MM.1S (cell line): ENCODE measurements around the gene NRG2.

ENCODE experiments used
- DNase-seq: peaks from one replicate; pipeline ENCODE4 v3.0.0-alpha.2; 2015
- H2AFZ ChIP-seq: fragments of 300-600 bp; sonication (generic); 2 replicates; pipeline ENCODE4 v1.6.0; 2016; ENCODE audit warnings: antibody characterized with exemption, low read length
- H3F3A ChIP-seq: fragments of 300-600 bp; sonication (generic); 2 replicates; pipeline ENCODE4 v1.6.1; 2016; ENCODE audit warnings: mild to moderate bottlenecking, antibody characterized with exemption, low read length, moderate library complexity, mixed read lengths; ENCODE audit not compliant: insufficient read depth
- H3K27ac ChIP-seq: fragments of 300-600 bp; sonication (generic); 2 replicates; pipeline ENCODE4 v1.5.1; 2016; ENCODE audit warnings: mild to moderate bottlenecking, low read length
- H3K27me3 ChIP-seq: fragments of 300-600 bp; sonication (generic); replicated peaks from 2 replicates; pipeline ENCODE4 v1.6.0; 2016; ENCODE audit warnings: low read length; ENCODE audit not compliant: insufficient read depth
- H3K36me3 ChIP-seq: fragments of 300-600 bp; sonication (generic); replicated peaks from 2 replicates; pipeline ENCODE4 v1.6.1; 2016; ENCODE audit warnings: mild to moderate bottlenecking, low read length, mixed read lengths; ENCODE audit not compliant: insufficient read depth
- H3K4me1 ChIP-seq: fragments of 300-600 bp; sonication (generic); 2 replicates; pipeline ENCODE4 v1.6.1; 2016; ENCODE audit warnings: low read length, mixed read lengths
- H3K4me2 ChIP-seq: fragments of 300-600 bp; sonication (generic); 2 replicates; pipeline ENCODE4 v1.6.0; 2016; ENCODE audit warnings: low read depth, low read length
- H3K4me3 ChIP-seq: fragments of 300-600 bp; sonication (generic); 2 replicates; pipeline ENCODE4 v1.5.1; 2016; ENCODE audit warnings: low read length, mixed read lengths
- H3K79me2 ChIP-seq: fragments of 300-600 bp; sonication (generic); 2 replicates; pipeline ENCODE4 v1.6.1; 2016; ENCODE audit warnings: mixed run types, low read length, mixed read lengths
- H3K9ac ChIP-seq: fragments of 300-600 bp; sonication (generic); 2 replicates; pipeline ENCODE4 v1.6.1; 2016; ENCODE audit warnings: low read length, mixed read lengths
- H3K9me2 ChIP-seq: fragments of 300-600 bp; sonication (generic); replicated peaks from 2 replicates; pipeline ENCODE4 v1.6.1; 2016; ENCODE audit warnings: mild to moderate bottlenecking, low read length, mixed read lengths; ENCODE audit not compliant: insufficient read depth
- H3K9me3 ChIP-seq: fragments of 300-600 bp; sonication (generic); replicated peaks from 2 replicates; pipeline ENCODE4 v1.6.1; 2016; ENCODE audit warnings: mild to moderate bottlenecking, low read length, mixed read lengths; ENCODE audit not compliant: insufficient read depth
- H4K20me1 ChIP-seq: fragments of 300-600 bp; sonication (generic); 2 replicates; pipeline ENCODE4 v1.6.1; 2016; ENCODE audit warnings: mild to moderate bottlenecking, low read length, moderate library complexity, mixed read lengths; ENCODE audit not compliant: insufficient read depth
- EZH2 ChIP-seq: fragments of 300-600 bp; sonication (generic); optimal IDR thresholded peaks from 2 replicates; pipeline ENCODE3; 2017; ENCODE audit warnings: low read depth, mild to moderate bottlenecking, antibody characterized with exemption, low read length, mixed read lengths
- EZH2phosphoT487 ChIP-seq: fragments of 300-600 bp; sonication (generic); IDR thresholded peaks from 2 replicates; pipeline ENCODE4 v1.6.1; 2018; ENCODE audit warnings: antibody characterized with exemption, low read length
- TF ChIP-seq, protein P1 (sequence below): fragments of 300-600 bp; sonication (generic); IDR thresholded peaks from 2 replicates; pipeline ENCODE4 v1.5.1; 2016; ENCODE audit warnings: antibody characterized with exemption, low read length, mixed read lengths

The NRG2 gene

GRCh38 chr5:139896718-139897117 lies 146.4 kb downstream of the NRG2 start:
- no peaks in the 10 kb centered on the region for H3K9me2 ChIP-seq
- no peak overlapping the region for H3K4me3 ChIP-seq
- no peak for TF ChIP-seq EZH2
- no peak for TF ChIP-seq EZH2phosphoT487
- TF ChIP-seq, protein P1, sequence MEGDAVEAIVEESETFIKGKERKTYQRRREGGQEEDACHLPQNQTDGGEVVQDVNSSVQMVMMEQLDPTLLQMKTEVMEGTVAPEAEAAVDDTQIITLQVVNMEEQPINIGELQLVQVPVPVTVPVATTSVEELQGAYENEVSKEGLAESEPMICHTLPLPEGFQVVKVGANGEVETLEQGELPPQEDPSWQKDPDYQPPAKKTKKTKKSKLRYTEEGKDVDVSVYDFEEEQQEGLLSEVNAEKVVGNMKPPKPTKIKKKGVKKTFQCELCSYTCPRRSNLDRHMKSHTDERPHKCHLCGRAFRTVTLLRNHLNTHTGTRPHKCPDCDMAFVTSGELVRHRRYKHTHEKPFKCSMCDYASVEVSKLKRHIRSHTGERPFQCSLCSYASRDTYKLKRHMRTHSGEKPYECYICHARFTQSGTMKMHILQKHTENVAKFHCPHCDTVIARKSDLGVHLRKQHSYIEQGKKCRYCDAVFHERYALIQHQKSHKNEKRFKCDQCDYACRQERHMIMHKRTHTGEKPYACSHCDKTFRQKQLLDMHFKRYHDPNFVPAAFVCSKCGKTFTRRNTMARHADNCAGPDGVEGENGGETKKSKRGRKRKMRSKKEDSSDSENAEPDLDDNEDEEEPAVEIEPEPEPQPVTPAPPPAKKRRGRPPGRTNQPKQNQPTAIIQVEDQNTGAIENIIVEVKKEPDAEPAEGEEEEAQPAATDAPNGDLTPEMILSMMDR: no peak

DNA sequence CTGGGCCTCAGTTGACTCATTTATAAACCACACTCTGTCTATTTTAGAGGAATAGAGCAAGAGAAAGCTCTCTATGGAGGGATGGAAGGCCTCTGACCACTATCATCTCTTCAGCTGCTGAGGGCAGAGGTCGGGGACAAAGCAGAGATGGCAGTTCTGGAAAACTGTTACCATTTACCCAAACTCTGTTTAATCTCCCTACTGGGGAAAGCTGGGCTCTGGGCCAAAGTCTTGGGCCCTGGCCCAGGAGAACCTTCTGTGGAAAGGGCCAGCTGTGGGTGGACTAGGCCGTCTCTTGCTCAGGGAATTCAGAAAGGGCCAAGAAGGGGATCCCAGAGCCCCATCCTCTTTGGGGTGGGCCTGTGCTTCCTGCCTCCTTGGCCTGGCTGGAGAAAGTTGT lies 147.5 kb downstream of the NRG2 start:
- Histone ChIP-seq H3K4me1 (no peaks in the 10 kb centered on the region), H3K36me3 (no peaks in the 10 kb centered on the region), H3K9ac (no peak overlapping the region), H3K9me3 (no peaks in the 10 kb centered on the region), H3K79me2 (no peaks in the 10 kb centered on the region), H3K27me3 (no peaks in the 10 kb centered on the region), H3K27ac (no peak overlapping the region), H4K20me1 (no peaks in the 10 kb centered on the region), H3K9me2 (no peaks in the 10 kb centered on the region), H2AFZ (no peak overlapping the region), H3K4me2 (no peak overlapping the region), H3F3A (no peaks in the 10 kb centered on the region), H3K4me3 (no peak overlapping the region)
- no peak for TF ChIP-seq EZH2phosphoT487
- TF ChIP-seq EZH2: no peak
- TF ChIP-seq, protein P1: no peak
- DNase-seq: no peak

More at GRCh38 chr5:139896718-139897117, 146.4 kb downstream of the NRG2 start:
- no peak for DNase-seq
- Histone ChIP-seq H3K27ac (no peak overlapping the region), H3F3A (no peaks in the 10 kb centered on the region), H3K9me3 (no peaks in the 10 kb centered on the region), H3K27me3 (no peaks in the 10 kb centered on the region), H3K36me3 (no peaks in the 10 kb centered on the region), H3K79me2 (no peaks in the 10 kb centered on the region), H2AFZ (no peak overlapping the region), H3K4me1 (no peaks in the 10 kb centered on the region), H3K9ac (no peak overlapping the region), H3K4me2 (no peak overlapping the region), H4K20me1 (no peaks in the 10 kb centered on the region)

DNA sequence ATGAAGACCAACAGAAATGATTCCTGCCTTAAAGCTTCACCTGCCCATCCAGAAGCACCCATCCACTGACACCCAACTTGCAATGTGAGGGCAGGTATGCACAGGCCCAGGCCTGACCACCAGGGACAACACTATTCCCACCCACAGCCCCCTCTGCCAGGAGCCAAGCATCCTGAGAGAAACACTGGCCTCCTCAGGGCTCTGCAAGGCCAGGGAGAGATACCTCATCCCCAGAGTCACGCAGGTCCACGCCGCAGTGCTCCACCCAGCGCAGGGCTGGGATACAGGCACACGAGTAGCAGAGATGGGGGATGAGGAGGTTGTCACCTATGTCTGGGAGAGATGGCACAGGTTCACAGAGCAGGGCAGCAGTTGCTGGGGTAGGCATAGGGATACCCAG lies 148.1 kb downstream of the NRG2 start:
- no peak for TF ChIP-seq EZH2phosphoT487
- no peak for TF ChIP-seq EZH2
- TF ChIP-seq, protein P1: no peak

DNA sequence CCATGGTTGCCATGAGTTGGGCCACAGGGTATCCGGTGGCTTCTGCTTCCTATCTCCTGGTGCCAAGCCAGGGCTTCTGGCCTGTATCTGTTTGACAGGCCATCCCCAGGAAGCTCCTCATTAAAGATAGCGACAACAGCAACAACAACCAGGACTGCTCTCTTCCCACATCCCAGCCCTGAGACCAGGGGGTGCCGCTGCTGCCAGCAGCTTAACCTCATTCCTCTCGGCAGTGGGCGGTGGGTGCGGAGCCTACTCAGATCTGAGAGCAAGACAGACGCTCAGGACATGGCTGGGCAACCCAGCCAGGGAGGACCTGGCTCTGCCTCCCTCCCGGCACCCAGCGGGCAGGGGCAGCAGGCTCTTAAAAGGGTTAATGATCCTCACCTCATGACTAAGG lies 149.2 kb downstream of the NRG2 start:
- Histone ChIP-seq H3K27me3 (no peaks in the 10 kb centered on the region), H3K9ac (no peak overlapping the region)
- no peak for DNase-seq

More for the DNA sequence above, 148.1 kb downstream of the NRG2 start:
- no peaks in the 10 kb centered on the region for H3F3A ChIP-seq
- H3K4me2 ChIP-seq: no peak overlapping the region
- no peaks in the 10 kb centered on the region for H3K27me3 ChIP-seq
- no peaks in the 10 kb centered on the region for H4K20me1 ChIP-seq
- H3K27ac ChIP-seq: no peak overlapping the region
- H3K9me3 ChIP-seq: no peaks in the 10 kb centered on the region
- no peak overlapping the region for H3K9ac ChIP-seq
- no peak overlapping the region for H3K4me3 ChIP-seq
- no peak overlapping the region for H2AFZ ChIP-seq
- H3K9me2 ChIP-seq: no peaks in the 10 kb centered on the region
- H3K79me2 ChIP-seq: no peaks in the 10 kb centered on the region
- no peaks in the 10 kb centered on the region for H3K4me1 ChIP-seq
- no peaks in the 10 kb centered on the region for H3K36me3 ChIP-seq
- no peak for DNase-seq

More for the DNA sequence above, 149.2 kb downstream of the NRG2 start:
- Histone ChIP-seq H3K9me3 (no peaks in the 10 kb centered on the region), H3K27ac (no peak overlapping the region), H4K20me1 (no peaks in the 10 kb centered on the region), H2AFZ (no peak overlapping the region), H3K79me2 (no peaks in the 10 kb centered on the region), H3F3A (no peaks in the 10 kb centered on the region), H3K4me2 (no peak overlapping the region), H3K4me3 (no peak overlapping the region), H3K9me2 (no peaks in the 10 kb centered on the region), H3K4me1 (no peaks in the 10 kb centered on the region), H3K36me3 (no peaks in the 10 kb centered on the region)
- TF ChIP-seq EZH2: no peak
- TF ChIP-seq, protein P1: no peak
- TF ChIP-seq EZH2phosphoT487: no peak
